ENCODE measurements around the gene TRIM8.

The TRIM8 gene

DNA sequence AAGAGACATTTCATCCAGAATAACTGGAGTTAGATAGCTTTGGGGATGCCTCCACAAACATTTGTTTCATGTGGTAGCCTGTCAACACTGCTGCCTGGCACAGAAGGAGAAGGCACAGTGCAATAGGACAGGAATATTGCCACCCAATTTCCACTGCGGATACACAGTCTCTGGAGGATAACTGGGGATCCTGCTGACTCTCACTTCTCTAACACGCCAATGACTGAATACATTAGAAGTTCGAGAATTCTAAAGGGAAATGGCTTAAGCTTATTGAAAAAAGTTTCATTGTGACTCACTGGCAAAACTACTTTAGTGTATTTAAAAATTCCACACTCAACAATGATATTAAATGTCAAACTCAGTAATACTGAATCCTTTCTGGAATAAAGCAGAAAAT lies 57.0 kb downstream of the TRIM8 start:
- DNase-seq (ENCODE audit: low read depth) = no peak
- TF ChIP-seq, protein P1, sequence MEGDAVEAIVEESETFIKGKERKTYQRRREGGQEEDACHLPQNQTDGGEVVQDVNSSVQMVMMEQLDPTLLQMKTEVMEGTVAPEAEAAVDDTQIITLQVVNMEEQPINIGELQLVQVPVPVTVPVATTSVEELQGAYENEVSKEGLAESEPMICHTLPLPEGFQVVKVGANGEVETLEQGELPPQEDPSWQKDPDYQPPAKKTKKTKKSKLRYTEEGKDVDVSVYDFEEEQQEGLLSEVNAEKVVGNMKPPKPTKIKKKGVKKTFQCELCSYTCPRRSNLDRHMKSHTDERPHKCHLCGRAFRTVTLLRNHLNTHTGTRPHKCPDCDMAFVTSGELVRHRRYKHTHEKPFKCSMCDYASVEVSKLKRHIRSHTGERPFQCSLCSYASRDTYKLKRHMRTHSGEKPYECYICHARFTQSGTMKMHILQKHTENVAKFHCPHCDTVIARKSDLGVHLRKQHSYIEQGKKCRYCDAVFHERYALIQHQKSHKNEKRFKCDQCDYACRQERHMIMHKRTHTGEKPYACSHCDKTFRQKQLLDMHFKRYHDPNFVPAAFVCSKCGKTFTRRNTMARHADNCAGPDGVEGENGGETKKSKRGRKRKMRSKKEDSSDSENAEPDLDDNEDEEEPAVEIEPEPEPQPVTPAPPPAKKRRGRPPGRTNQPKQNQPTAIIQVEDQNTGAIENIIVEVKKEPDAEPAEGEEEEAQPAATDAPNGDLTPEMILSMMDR (IDR thresholded peaks at IDR 0.05; ENCODE audit: low read depth, low read length, missing control alignments) = no peak
- no peak overlapping the region for H3K4me3 ChIP-seq (ENCODE audit: low read depth, low read length)

DNA sequence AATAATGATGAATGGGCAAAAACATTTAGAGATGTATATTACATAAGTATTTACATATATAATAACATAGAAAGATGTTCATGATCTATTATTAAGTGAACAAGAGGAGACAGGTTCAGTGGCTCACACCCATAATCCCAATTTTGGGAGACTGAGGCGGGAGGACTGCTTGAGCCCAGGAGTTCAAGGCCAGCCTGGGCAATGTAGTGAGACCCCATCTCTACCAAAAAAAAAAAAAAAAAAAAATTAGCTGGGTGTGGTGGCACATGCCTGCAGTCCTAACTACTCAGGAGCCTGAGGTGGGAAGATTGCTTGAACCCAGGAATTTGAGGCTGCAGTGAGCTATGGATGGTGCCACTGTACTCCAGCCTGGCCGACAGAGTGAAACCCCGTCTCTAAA lies 57.5 kb downstream of the TRIM8 start:
- TF ChIP-seq, protein P1 (IDR thresholded peaks at IDR 0.05; ENCODE audit: low read depth, low read length, missing control alignments) = no peak
- DNase-seq (ENCODE audit: low read depth) = no peak
- no peak overlapping the region for H3K4me3 ChIP-seq (ENCODE audit: low read depth, low read length)

DNA sequence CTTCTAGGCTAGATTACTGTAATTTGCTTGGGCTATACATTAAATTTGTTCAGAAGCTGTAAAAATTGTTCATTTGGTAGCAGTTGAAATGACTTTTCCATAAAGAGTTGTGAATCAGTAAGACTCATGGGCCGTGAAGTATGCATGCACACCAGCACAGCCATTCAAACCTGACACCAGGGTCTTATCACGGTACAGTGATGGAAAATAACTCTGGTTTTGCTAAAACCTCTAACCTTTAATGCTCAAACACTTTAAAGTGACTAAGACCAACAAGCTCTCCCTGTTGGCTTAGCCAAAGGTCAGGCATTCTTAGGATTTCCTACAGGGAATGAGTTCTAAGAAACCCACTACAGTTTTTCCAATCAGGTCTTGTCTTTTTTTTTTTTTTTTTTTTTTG lies 58.5 kb downstream of the TRIM8 start:
- H3K4me3 ChIP-seq (ENCODE audit: low read depth, low read length) = no peak overlapping the region
- TF ChIP-seq, protein P1 (IDR thresholded peaks at IDR 0.05; ENCODE audit: low read depth, low read length, missing control alignments) = no peak
- DNase-seq (ENCODE audit: low read depth) = no peak

DNA sequence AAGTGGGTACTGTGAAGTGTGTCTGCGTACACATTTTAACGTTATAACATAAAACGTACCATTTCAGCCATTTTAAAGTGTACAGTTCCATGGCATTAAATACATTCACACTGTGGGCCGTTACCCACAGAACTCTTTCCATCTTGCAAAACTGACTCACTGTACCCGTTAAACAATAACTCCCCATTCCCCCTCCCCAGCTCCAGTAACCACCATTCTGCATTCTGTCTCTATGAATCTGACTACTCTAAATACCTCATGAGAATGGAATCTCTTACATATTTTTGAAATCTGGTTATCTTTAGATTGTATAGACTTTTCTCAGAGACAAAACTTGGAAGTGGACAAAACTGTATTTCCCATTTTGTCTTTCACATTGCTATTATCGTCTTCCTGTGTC lies 60.6 kb downstream of the TRIM8 start:
- DNase-seq (ENCODE audit: low read depth) = no peak
- no peak overlapping the region for H3K4me3 ChIP-seq (ENCODE audit: low read depth, low read length)
- TF ChIP-seq, protein P1 (IDR thresholded peaks at IDR 0.05; ENCODE audit: low read depth, low read length, missing control alignments) = no peak

DNA sequence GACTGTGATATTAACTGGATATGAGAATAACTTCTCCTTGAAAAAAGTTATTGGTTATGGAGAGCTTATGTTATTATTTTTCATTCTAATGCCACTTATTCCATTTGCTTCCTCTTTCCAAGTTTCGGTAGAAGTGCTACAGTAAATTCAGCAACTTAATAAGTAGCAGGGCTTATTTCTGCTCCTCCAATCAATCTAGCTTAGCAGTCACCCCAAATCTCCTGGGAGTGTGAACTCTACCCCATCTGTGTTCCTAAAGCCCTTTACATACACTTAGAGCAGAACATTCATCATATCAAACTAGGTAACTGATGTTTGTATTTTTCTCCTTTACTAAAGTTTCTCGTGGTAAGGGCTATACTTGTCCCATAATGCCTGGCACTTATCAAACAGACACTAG lies 61.3 kb downstream of the TRIM8 start:
- no peak for DNase-seq (ENCODE audit: low read depth)
- H3K4me3 ChIP-seq (ENCODE audit: low read depth, low read length) = no peak overlapping the region
- TF ChIP-seq, protein P1 (IDR thresholded peaks at IDR 0.05; ENCODE audit: low read depth, low read length, missing control alignments) = no peak

Measured in GM12864 (cell line).